ENCODE measurements around the gene FILIP1. TPM values are rescaled to one million over a fixed set of nuclear protein-coding genes. Genes with fewer than 3 reads are reported as not detected.

Gene FILIP1
- total RNA-seq, 1 donor from 2014 or later, result 0.60 TPM

GRCh38 chr6:75287424-75287823 is 206.2 kb downstream of the FILIP1 start:
- ATAC-seq, result no peak

GRCh38 chr6:75286955-75287354 is 206.6 kb downstream of the FILIP1 start:
- no peak for ATAC-seq

- no peak for ATAC-seq
Measured at GRCh38 chr6:75285283-75285639, 208.3 kb downstream of the FILIP1 start.

- ATAC-seq, result peak; percentile 100
Measured at GRCh38 chr6:75284632-75285282, 208.8 kb downstream of the FILIP1 start, which contains the start of gene TMEM30A. TMEM30A (minus strand) TSS chr6:75284792; CDS start chr6:75284638, 154 bp downstream.

- ATAC-seq, result no peak
Measured at GRCh38 chr6:75283907-75284631, 209.5 kb downstream of the FILIP1 start.

GRCh38 chr6:75282706-75283105 is 210.9 kb downstream of the FILIP1 start:
- ATAC-seq, result no peak

GRCh38 chr6:75281653-75282052 is 211.9 kb downstream of the FILIP1 start:
- no peak for ATAC-seq

GRCh38 chr6:75280131-75280855 is 213.3 kb downstream of the FILIP1 start:
- no peak for ATAC-seq

- ATAC-seq, result no peak
Measured at GRCh38 chr6:75279418-75279817, 214.2 kb downstream of the FILIP1 start.

- no peak for ATAC-seq
Measured at GRCh38 chr6:75278474-75279077, 215.0 kb downstream of the FILIP1 start.

- ATAC-seq, result peak; percentile 89
Measured at GRCh38 chr6:75275067-75275466, 218.5 kb downstream of the FILIP1 start.

GRCh38 chr6:75273009-75273408 is 220.6 kb downstream of the FILIP1 start:
- ATAC-seq, result no peak

GRCh38 chr6:75272145-75272840 is 221.3 kb downstream of the FILIP1 start:
- ATAC-seq, result peak; percentile 45

- no peak for ATAC-seq
Measured at GRCh38 chr6:75268988-75269354, 224.6 kb downstream of the FILIP1 start.

GRCh38 chr6:75268121-75268987 is 225.2 kb downstream of the FILIP1 start:
- peak; percentile 80 for ATAC-seq

GRCh38 chr6:75267461-75267860 is 226.1 kb downstream of the FILIP1 start:
- ATAC-seq, result no peak

- ATAC-seq, result peak; percentile 70
Measured at GRCh38 chr6:75266716-75267291, 226.8 kb downstream of the FILIP1 start.

- no peak for ATAC-seq
Measured at GRCh38 chr6:75263401-75263750, 230.2 kb downstream of the FILIP1 start.

GRCh38 chr6:75262716-75263400 is 230.7 kb downstream of the FILIP1 start:
- no peak for ATAC-seq

GRCh38 chr6:75261299-75261698 is 232.3 kb downstream of the FILIP1 start:
- no peak for ATAC-seq
